ENCODE data around the gene TSFM. TPM values are rescaled to one million over a fixed set of nuclear protein-coding genes. Genes with fewer than 3 reads are reported as not detected.

TSFM gene
- total and polyA plus RNA-seq, 9 of the 15 experiments (the other 6 are each of a cell fraction or from before 2014, with no cell fraction given), result 44.6 to 198 (median 60.2) TPM

- no peak for TF ChIP-seq ZNF592 (IDR thresholded peaks at IDR 0.05)
- TF ChIP-seq CCAR2 (IDR thresholded peaks at IDR 0.05; ENCODE audit: low read depth, low read length), result no peak
- no peak for TF ChIP-seq ZBTB2 (IDR thresholded peaks at IDR 0.05)
- no peak for TF ChIP-seq KLF10 (CRISPR knock-in tag; IDR thresholded peaks at IDR 0.05)
- no peak for TF ChIP-seq PCBP2 (IDR thresholded peaks at IDR 0.05; ENCODE audit: low read depth, low read length, poor library complexity, severe bottlenecking)
- TF ChIP-seq ZBED1 (IDR thresholded peaks at IDR 0.05), result 0 out of 2 replicates have a peak, but pooled peaks have one; percentile 52
- no peak for TF ChIP-seq POLR2H (tag; IDR thresholded peaks at IDR 0.05; ENCODE audit: low read depth)
- TF ChIP-seq ZNF583 (CRISPR knock-in tag; IDR thresholded peaks at IDR 0.05), result no peak
- no peak for TF ChIP-seq ZZZ3 (IDR thresholded peaks at IDR 0.05)
- no peak for TF ChIP-seq HBP1 (CRISPR knock-in tag; IDR thresholded peaks at IDR 0.05)
- TF ChIP-seq ZNF140 (CRISPR knock-in tag; IDR thresholded peaks at IDR 0.05), result no peak
- TF ChIP-seq MAX (CRISPR knock-in tag; IDR thresholded peaks at IDR 0.05), result no peak
- peak; percentile 60; the same call in 1 of the 2 replicates for TF ChIP-seq KLF13 (tag; IDR thresholded peaks at IDR 0.05; ENCODE audit: borderline replicate concordance, low read depth)
- TF ChIP-seq HES1 (IDR thresholded peaks at IDR 0.05; ENCODE audit: low read depth), result no peak
- TF ChIP-seq ZNF764 (CRISPR knock-in tag; IDR thresholded peaks at IDR 0.05; ENCODE audit: low read depth), result no peak
- no peak for TF ChIP-seq MAFF (IDR thresholded peaks at IDR 0.05; ENCODE audit: low read length)
- TF ChIP-seq ZNF696 (CRISPR knock-in tag; conservative IDR thresholded peaks at IDR 0.05), result no peak
- TF ChIP-seq ATF1 (CRISPR knock-in tag; IDR thresholded peaks at IDR 0.05), result no peak
- peak; percentile 36 for TF ChIP-seq ATF1 (tag; IDR thresholded peaks at IDR 0.05)
- TF ChIP-seq NCOA1 (IDR thresholded peaks at IDR 0.05; ENCODE audit: low read depth), result no peak
- no peak for TF ChIP-seq ETV5 (CRISPR knock-in tag; IDR thresholded peaks at IDR 0.05; ENCODE audit: low read depth)
- no peak for TF ChIP-seq NELFE (IDR thresholded peaks at IDR 0.05; ENCODE audit: insufficient read depth, insufficient read length)
These were observed 64.2 kb downstream of the TSFM start, which contains the start of gene CTDSP2 (continued) for GRCh38 chr12:57846577-57847319.

Data from K562 (cell line).